Endothelial cell of umbilical vein (primary cell): ENCODE data around the gene NRG3. TPM values are rescaled to one million over a fixed set of nuclear protein-coding genes. Genes with fewer than 3 reads are reported as not detected.

ENCODE experiments used
- BruUV-seq: library from RNA; stranded (reverse); fragments of 400-500 nt; replicated peaks from 2 replicates; lab custom pipeline; 2021; lab: Mats Ljungman, UMichigan
- CTCF ChIA-PET: fragments of 300-600, 350-600 bp; sonication (Branson Sonifier 250); formaldehyde crosslinking; loops from one replicate; lab custom pipeline; 2021; ENCODE audit warnings: antibody characterized with exemption, inconsistent platforms; lab: Charles Lee
- POLR2A ChIA-PET: fragments of 300-600, 350-600 bp; sonication (Branson Sonifier 250); formaldehyde crosslinking; loops from one replicate; lab custom pipeline; 2021; ENCODE audit warnings: antibody characterized with exemption, inconsistent platforms; lab: Charles Lee
- DNase-seq: peaks from one replicate; pipeline ENCODE4 v3.0.0-alpha.2; 2011; ENCODE audit warnings: low read depth, low spot score
- FAIRE-seq: peaks from 2 replicates; lab custom pipeline; 2011; peaks lifted over from hg19 to GRCh38; lab: Jason Lieb, UNC
- H2AFZ ChIP-seq: 2 replicates; pipeline ENCODE4 v1.6.0; 2012; ENCODE audit warnings: low read depth, low read length, control low read depth, inconsistent platforms
- H3K27ac ChIP-seq: 2 replicates; pipeline ENCODE4 v1.5.1; 2011; ENCODE audit warnings: low read depth, mild to moderate bottlenecking, control low read depth, low read length, moderate library complexity; ENCODE audit not compliant: insufficient read depth
- H3K27me3 ChIP-seq, 2 experiments: 2 replicates each; pipeline versions ENCODE4 v1.6.0 to v1.6.1; 2011; ENCODE audit warnings: low read length in 2 of 2, mixed read lengths in 1 of 2; ENCODE audit not compliant: control insufficient read depth in 2 of 2, insufficient read depth in 2 of 2
- H3K36me3 ChIP-seq, 2 experiments: 2 replicates in 1 of 2; 3 replicates in 1 of 2; pipeline ENCODE4 v1.5.1; 2011; ENCODE audit warnings: low read length in 2 of 2, mild to moderate bottlenecking in 1 of 2, moderate library complexity in 1 of 2; ENCODE audit not compliant: control insufficient read depth in 2 of 2, insufficient read depth in 2 of 2; ENCODE audit errors: extremely low read depth in 1 of 2
- H3K4me1 ChIP-seq: 3 replicates; pipeline ENCODE4 v1.5.1; 2011; ENCODE audit warnings: mild to moderate bottlenecking, low read length; ENCODE audit not compliant: control insufficient read depth, insufficient read depth; ENCODE audit errors: extremely low read depth
- H3K4me2 ChIP-seq: 2 replicates; pipeline ENCODE4 v1.6.1; 2011; ENCODE audit warnings: low read length, control low read depth, mixed read lengths; ENCODE audit not compliant: insufficient read depth
- H3K4me3 ChIP-seq, 3 experiments: fragments of 200-600 bp in 1 of 3; sonication (generic), shearing (Covaris generic) in 1 of 3; replicated peaks in 1 of 3; 2 replicates each; pipeline ENCODE4 v1.5.1; 2011 to 2016; ENCODE audit warnings: control low read depth in 3 of 3, low read length in 3 of 3, mild to moderate bottlenecking in 2 of 3, inconsistent platforms in 1 of 3, low read depth in 1 of 3, moderate library complexity in 1 of 3; ENCODE audit not compliant: insufficient read depth in 1 of 3
- H3K79me2 ChIP-seq: 2 replicates; pipeline ENCODE4 v1.6.0; 2012; ENCODE audit warnings: low read length, inconsistent platforms; ENCODE audit not compliant: control insufficient read depth, insufficient read depth
- H3K9ac ChIP-seq: replicated peaks from 2 replicates; pipeline ENCODE3; 2011; ENCODE audit warnings: low read length, control low read depth; ENCODE audit not compliant: insufficient read depth; ENCODE audit errors: extremely low read depth
- H3K9me1 ChIP-seq: replicated peaks from 3 replicates; pipeline ENCODE4 v1.6.0; 2011; ENCODE audit warnings: mild to moderate bottlenecking, low read length; ENCODE audit not compliant: control insufficient read depth, insufficient read depth; ENCODE audit errors: extremely low read depth
- H3K9me3 ChIP-seq: replicated peaks from 2 replicates; pipeline ENCODE4 v1.5.1; 2012; ENCODE audit warnings: low read length, inconsistent platforms; ENCODE audit not compliant: control insufficient read depth, insufficient read depth
- H4K20me1 ChIP-seq: replicated peaks from 2 replicates; pipeline ENCODE3; 2011; ENCODE audit warnings: mild to moderate bottlenecking, low read length; ENCODE audit not compliant: control insufficient read depth, insufficient read depth; ENCODE audit errors: extremely low read depth
- EZH2 ChIP-seq: IDR thresholded peaks from 2 replicates; pipeline ENCODE4 v1.6.1; 2012; ENCODE audit warnings: borderline replicate concordance, low read depth, mild to moderate bottlenecking, moderate library complexity, low read length, inconsistent platforms; ENCODE audit not compliant: severe bottlenecking
- FOS ChIP-seq: IDR thresholded peaks from 2 replicates; pipeline ENCODE4 v1.6.1; 2011; ENCODE audit warnings: mild to moderate bottlenecking, low read length, moderate library complexity, borderline replicate concordance; ENCODE audit not compliant: insufficient read depth
- GATA2 ChIP-seq: IDR thresholded peaks from 2 replicates; pipeline ENCODE4 v1.7.0; 2011; ENCODE audit warnings: low read depth, mild to moderate bottlenecking, moderate library complexity, mixed read lengths, low read length; ENCODE audit not compliant: insufficient read length, insufficient read depth
- JUN ChIP-seq: IDR thresholded peaks from 2 replicates; pipeline ENCODE4 v1.6.1; 2011; ENCODE audit warnings: borderline replicate concordance, low read depth; ENCODE audit not compliant: insufficient read length, insufficient read depth
- MYC ChIP-seq: IDR thresholded peaks from one replicate; pipeline ENCODE4 v1.6.1; 2011; ENCODE audit warnings: mild to moderate bottlenecking, low read depth, low read length
- POLR2A ChIP-seq: IDR thresholded peaks from 2 replicates; pipeline ENCODE4 v1.6.1; 2012; ENCODE audit warnings: low read depth, mild to moderate bottlenecking, control low read depth, low read length
- POLR2AphosphoS5 ChIP-seq: IDR thresholded peaks from 2 replicates; pipeline ENCODE4 v1.6.1; 2012; ENCODE audit warnings: low read depth, mild to moderate bottlenecking, control low read depth, low read length, moderate library complexity; ENCODE audit not compliant: insufficient read depth
- dilution Hi-C: fragments of 300-500 bp; cut with MboI; formaldehyde crosslinking; loops from one replicate; pipeline ENCODE4 v1.15.0; 2019; ENCODE audit warnings: low sequenced_read_pairs; ENCODE audit not compliant: extremely low pct_ligation_motif_present
- intact Hi-C: fragments of 100-400 bp; cut with micrococcal nuclease; formaldehyde crosslinking; loops from one replicate; pipeline ENCODE4 v1.10.0; 2022
- polyA plus RNA-seq, 4 experiments: library from polyadenylated mRNA; depleted of rRNA in 3 of 4; stranded (reverse) in 3 of 4; unstranded in 1 of 4; fragments of >200 nt; gene quantifications; 2 replicates each; pipeline versions ENCODE4 v1.2.1 to v1.2.3, GENCODE V29; 2011 to 2012; ENCODE audit warnings: missing spikeins in 1 of 4
- total RNA-seq: library from RNA; stranded (reverse); gene quantifications from 2 replicates; pipeline ENCODE4 v1.2.3, GENCODE V29; 2021
- TF ChIP-seq, protein P1 (sequence below): IDR thresholded peaks from 2 replicates; pipeline ENCODE4 v1.6.1; 2011; ENCODE audit not compliant: insufficient read depth, insufficient read length
- TF ChIP-seq, protein P2 (sequence below), 2 donors: IDR thresholded peaks; 1 replicate in 1 of 2; 2 replicates in 1 of 2; pipeline ENCODE4 v1.5.1; 2011; ENCODE audit warnings: low read length in 2 of 2, mild to moderate bottlenecking in 2 of 2, moderate library complexity in 2 of 2, control low read depth in 1 of 2, inconsistent platforms in 1 of 2, low read depth in 1 of 2; ENCODE audit not compliant: insufficient read depth in 1 of 2; ENCODE audit errors: extremely low read depth in 1 of 2

NRG3 gene
- total and polyA plus RNA-seq, 2 donors (not counting 3 experiments of a cell fraction or from before 2014, with no cell fraction given) = 1.9 to 3.9 TPM

DNA sequence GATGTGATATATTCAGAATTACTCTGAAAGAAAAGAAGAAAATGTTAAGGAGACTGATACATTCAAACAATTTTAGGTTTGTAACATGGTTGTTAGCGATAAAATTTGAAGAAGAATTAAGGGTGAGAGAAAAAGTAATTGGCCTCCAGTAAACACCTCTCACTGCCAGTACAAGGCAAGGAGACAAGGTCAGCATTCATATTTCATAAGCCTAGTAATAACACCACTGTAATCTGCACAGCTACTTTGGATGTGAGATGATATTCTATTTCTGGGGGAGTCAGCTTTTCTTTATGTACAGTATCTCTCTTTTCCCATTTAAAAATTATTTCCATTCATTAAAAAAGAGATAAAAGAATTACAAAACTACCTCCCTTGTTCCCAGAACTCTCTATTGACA, 621.1 kb downstream of the NRG3 start:
- Histone ChIP-seq H2AFZ (no peak overlapping the region), H3K9me3 (no peaks in the 10 kb centered on the region), H3K4me1 (no peaks in the 10 kb centered on the region), H3K79me2 (no peaks in the 10 kb centered on the region), H3K36me3 (no peaks in the 10 kb centered on the region), H4K20me1 (no peaks in the 10 kb centered on the region), H3K9ac (no peak overlapping the region), H3K4me2 (no peak overlapping the region), H3K27me3 (no peaks in the 10 kb centered on the region), H3K9me1 (no peaks in the 10 kb centered on the region), H3K4me3 (no peak overlapping the region), H3K27ac (no peak overlapping the region)
- no peak for FAIRE-seq
- DNase-seq = no peak
- TF ChIP-seq EZH2 (no peak), JUN (no peak), GATA2 (no peak), POLR2A (no peak), MYC (no peak), POLR2AphosphoS5 (no peak), FOS (no peak)
- TF ChIP-seq, protein P1, sequence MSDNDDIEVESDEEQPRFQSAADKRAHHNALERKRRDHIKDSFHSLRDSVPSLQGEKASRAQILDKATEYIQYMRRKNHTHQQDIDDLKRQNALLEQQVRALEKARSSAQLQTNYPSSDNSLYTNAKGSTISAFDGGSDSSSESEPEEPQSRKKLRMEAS = no peak
- TF ChIP-seq, protein P2, sequence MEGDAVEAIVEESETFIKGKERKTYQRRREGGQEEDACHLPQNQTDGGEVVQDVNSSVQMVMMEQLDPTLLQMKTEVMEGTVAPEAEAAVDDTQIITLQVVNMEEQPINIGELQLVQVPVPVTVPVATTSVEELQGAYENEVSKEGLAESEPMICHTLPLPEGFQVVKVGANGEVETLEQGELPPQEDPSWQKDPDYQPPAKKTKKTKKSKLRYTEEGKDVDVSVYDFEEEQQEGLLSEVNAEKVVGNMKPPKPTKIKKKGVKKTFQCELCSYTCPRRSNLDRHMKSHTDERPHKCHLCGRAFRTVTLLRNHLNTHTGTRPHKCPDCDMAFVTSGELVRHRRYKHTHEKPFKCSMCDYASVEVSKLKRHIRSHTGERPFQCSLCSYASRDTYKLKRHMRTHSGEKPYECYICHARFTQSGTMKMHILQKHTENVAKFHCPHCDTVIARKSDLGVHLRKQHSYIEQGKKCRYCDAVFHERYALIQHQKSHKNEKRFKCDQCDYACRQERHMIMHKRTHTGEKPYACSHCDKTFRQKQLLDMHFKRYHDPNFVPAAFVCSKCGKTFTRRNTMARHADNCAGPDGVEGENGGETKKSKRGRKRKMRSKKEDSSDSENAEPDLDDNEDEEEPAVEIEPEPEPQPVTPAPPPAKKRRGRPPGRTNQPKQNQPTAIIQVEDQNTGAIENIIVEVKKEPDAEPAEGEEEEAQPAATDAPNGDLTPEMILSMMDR (IDR thresholded peaks at IDR 0.05; ENCODE audit: extremely low read depth in 1 of 2, insufficient read depth in 1 of 2, low read depth in 1 of 2, low read length in 2 of 2) = no peak
- ChIA-PET POLR2A (no interaction called here), CTCF (no interaction called here)
- no TSS peak for BruUV-seq
- dilution Hi-C loops (no loop called here), intact Hi-C loops (no loop called here)
